NOMO-1 (cell line): Measurements from ENCODE around the gene CHD1.
A peak's percentile ranks its signal among the peaks of the same experiment; 100 is the strongest.

ENCODE experiments used
- DNase-seq, 2 experiments: peaks; one replicate each; lab custom pipeline; 2025; ENCODE audit not compliant: unreplicated experiment in 2 of 2; lab: John Stamatoyannopoulos, UW

CHD1 gene

DNA sequence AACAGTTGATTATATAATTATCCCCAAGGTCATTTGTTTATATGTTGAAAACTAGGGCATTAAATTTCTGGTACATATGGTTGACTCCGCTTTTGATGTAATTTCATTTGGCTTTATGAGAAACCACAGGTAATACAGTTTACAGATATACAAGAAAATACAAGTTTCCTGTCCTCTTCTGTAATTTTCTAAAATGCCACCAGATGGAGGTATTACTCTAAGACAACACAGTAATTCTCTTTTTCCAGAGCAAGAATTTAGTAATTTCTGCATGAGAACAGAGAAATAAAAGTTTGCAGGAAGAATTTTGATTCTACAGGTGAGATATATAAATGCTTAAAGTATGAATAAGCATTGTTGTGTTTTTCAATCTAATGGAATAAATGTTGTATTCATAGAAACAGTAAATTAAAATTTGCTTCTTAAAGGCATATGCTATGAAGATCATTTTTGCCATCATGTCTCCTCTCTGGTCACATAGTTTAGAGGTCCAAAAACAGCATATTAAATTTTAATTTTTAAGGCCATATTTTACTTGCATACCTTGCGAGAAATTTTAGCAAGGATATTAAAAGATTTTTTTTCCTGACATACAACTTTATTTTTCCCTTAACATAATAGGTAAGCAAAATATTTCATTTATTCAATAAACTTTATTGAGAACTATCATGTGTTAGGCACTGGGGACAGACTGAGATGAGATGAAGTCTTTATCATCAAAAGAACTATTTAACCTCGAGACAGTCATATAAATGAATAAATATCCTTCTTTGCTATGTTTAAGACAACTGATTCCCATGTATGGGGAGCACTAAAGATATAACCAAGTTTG is 22.7 kb downstream of the CHD1 start:
- peak in 1 of 2 experiments; percentile 39 for DNase-seq

GRCh38 chr5:98904780-98905179 is 24.0 kb downstream of the CHD1 start:
- DNase-seq = no peak

DNA sequence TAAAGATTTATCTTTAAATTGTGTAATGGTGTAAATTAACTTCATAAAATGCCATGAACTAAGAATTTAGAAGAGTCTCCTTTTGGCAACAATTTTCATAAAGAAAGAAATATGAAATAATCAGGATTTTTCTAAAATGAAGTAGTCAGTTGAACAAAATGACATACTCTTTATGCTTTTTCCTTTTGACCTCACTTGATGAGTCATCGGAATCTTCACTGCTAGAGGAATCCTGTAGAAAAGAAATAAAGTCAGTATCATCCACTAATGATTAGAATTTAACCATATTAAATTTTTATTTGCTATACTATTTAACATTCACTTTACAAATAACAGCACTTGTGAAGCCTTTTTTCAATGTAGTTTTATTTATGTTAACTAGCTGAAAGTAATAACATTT is 26.1 kb downstream of the CHD1 start:
- DNase-seq = no peak

- no peak for DNase-seq
Measured at GRCh38 chr5:98899456-98899855, 29.4 kb downstream of the CHD1 start.

DNA sequence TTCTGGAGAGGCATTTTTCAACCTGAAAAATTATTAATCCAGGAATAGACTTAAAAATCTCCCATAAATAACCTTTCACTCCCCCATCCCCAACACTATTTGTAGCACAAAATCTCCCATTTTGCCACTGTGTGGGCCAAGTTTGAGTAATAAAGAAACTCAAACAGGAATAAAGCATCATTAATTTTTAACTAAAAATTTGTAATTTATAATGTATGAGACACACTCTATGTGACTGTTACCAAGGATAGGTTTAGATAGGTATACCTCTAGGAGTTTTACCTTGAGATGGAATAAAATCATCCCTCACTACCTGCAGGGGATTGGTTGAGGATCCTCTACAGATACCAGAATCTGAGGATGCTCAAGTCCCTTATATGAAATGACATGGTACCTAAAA is 30.1 kb downstream of the CHD1 start:
- no peak for DNase-seq

GRCh38 chr5:98891591-98891990 is 37.2 kb downstream of the CHD1 start:
- no peak for DNase-seq

DNA sequence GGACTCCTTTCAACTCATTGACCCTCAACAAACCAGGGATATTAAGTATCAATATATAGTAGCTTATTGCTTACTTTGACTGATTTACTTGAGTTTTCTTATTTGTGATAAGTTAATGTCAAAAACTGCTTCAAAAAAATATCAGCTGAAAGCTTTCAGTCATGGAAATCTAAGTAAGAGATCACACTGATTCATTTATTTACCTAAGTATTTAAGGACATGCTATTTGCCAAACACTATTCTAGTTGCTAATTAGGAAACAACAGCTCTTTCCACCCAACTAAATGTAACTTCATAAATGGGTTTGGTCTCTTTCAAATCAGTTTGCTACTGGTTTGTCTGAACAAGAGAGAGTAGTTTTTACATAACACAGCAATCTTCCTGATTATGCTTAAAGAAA is 48.2 kb downstream of the CHD1 start:
- DNase-seq = no peak

DNA sequence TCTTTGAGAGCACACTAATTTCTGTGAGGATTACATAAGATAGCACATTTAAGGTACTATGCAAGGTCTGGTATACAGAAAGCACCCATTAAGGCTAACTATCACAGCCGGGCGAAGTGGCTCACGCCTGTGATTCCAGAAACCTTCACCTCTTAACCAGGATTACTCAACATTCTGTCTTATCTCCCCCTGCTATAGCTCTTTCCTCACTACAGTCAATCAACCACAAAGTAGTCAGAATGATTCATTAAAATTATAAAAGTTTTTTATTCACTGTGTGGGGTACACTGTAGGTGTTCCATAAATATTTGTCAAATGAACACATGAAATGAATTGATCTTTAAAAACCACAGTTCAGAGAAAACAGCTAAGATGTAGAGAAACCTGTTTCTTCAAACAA is 48.7 kb downstream of the CHD1 start:
- no peak for DNase-seq

GRCh38 chr5:98877600-98877999 is 51.2 kb downstream of the CHD1 start:
- no peak for DNase-seq

GRCh38 chr5:98872674-98873073 is 56.1 kb downstream of the CHD1 start:
- DNase-seq = peak; percentile 9 to 39

DNA sequence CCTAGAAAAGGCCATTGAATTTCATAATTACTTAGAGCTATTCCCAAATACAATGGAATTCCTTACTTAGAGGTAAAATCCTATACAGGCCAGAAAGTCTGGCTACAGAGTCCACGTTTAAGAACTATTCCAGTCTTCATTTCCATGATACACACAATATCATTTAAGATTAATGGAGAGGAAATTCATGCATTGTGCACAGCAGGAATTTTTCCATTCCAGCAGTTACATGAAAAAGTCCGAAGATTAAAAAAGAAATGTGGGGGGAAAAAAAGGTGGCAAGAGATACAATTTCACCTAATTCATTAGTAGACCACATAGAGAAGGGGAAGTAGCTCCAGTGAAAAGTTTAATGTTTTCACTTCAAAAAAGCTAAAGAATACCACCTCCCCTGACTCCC is 63.1 kb downstream of the CHD1 start:
- DNase-seq = no peak

DNA sequence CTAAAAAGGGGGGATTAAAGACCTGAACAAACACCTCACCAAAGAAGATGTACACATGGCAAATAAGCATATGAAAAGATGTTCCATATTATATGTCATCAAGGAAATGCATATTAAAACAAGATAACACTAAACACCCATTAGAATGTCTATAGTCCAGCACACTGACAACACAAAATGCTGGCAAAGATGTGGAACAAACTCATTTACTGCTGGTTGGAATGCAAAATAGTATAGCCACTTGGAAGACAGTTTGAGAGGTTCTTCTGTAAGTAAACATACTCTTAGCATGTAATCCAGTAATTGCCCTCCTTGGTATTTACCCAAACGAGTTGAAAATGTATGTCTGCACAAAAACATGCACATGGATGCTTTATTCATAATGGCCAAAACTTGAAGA is 81.8 kb downstream of the CHD1 start:
- no peak for DNase-seq

DNA sequence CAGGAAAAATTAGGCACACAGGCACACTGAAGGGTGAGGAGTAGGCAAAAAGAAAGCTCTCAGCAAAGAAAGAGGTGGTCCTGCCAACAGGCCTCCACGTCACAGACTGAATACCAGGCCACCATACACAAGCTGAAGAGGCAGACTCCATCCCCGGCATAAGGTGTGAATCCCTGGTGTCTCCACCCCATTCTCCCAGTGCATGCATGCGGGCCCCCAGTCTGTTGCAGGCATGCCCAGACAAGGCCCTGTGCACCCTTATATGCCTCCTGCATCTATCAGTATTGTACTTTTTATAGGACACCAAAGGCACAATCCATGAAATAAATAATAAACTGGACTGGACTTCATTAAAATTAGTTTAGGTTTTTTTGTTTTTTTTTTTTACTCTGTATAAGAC is 82.3 kb downstream of the CHD1 start:
- no peak for DNase-seq

- no peak for DNase-seq
Measured at GRCh38 chr5:98845878-98846277, 82.9 kb downstream of the CHD1 start.

- no peak for DNase-seq
Measured at GRCh38 chr5:98844865-98845264, 83.9 kb downstream of the CHD1 start.

- DNase-seq = no peak
Measured at GRCh38 chr5:98843481-98843880, 85.3 kb downstream of the CHD1 start.

- DNase-seq = no peak
Measured at GRCh38 chr5:98840946-98841345, 87.9 kb downstream of the CHD1 start.

GRCh38 chr5:98839469-98840383 is 89.1 kb downstream of the CHD1 start:
- DNase-seq = no peak

DNA sequence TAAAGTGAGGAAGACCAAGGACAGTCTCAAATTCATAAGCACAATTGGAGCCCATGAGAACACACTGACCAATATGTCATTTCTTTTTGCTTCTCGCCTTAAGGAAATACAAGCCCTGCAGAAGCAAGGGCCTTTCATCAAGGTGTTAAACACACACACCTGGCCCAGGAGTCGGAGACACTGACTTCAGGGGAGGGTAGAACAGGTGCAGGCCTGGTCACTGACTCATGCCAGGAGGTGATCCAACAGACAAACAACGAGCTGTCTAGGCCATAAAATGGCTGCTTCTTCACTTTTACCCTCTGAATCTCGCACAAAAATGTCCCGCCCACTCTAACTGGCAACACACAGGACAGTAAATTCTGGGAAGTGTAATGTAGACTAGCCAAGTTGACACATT is 92.6 kb downstream of the CHD1 start:
- DNase-seq = no peak

DNA sequence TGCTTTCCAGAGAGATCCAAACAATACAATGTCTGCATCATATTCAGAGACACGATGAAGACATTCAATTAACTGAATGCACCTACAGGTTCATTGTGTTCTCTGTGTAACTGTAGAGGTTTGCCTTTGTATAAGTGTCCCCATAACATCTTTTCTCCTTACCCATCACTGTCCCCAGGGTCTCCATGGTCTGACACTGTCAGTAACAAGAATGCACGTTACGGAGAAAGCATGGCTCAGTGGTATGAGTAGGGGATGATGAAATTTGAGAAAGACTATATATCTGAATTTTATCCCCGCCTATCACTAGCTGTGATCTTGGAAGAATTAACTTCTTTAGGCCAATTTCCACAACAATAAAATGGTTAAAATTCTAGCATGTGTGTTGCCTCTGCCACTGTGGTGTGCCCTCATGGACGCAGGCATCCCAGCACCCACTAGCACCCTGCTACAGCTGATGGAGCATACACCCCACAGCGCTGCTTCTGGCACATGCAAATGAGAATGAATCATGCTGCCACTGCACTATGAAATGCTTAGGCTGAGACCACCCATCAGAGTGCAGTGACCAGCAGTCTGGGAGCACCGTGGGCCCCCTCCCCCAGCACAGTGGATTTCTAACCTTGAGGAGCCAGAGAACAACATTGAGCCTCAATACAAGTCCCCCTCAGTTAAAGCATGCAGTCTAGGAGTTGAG is 101.1 kb downstream of the CHD1 start:
- no peak for DNase-seq

DNA sequence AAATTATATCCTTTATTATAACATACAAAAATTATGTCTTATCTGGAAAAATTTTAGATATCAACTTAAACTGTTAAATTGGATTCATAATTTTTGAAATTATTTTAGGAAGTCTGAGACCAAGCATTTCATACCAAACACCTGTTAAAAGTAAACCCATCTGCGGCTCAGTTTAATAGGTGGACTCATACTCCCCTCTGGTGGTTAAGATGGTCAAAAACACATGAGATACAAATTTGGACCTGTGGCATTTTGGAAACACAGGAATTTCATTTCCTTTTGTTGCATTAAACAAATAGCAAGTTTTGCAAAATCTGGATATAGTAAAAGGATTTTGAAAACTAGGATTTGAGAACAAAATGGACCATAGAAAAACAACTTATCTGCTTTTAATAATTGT is 101.6 kb downstream of the CHD1 start:
- peak in 1 of 2 experiments; percentile 6 for DNase-seq
